HG03064 (cell line): ENCODE results near the gene ROCK2.
"Not testable (repeated sequence)": the region's sequence is repeated elsewhere in the genome, so short reads cannot be mapped to it uniquely, and the experiment has no call there.

Experiments
- ATAC-seq: cut with Tn5 transposase; IDR thresholded peaks from one replicate; pipeline ENCODE4 v1.9.1; 2021; ENCODE audit warnings: low read depth; ENCODE audit not compliant: unreplicated experiment

The ROCK2 gene

DNA sequence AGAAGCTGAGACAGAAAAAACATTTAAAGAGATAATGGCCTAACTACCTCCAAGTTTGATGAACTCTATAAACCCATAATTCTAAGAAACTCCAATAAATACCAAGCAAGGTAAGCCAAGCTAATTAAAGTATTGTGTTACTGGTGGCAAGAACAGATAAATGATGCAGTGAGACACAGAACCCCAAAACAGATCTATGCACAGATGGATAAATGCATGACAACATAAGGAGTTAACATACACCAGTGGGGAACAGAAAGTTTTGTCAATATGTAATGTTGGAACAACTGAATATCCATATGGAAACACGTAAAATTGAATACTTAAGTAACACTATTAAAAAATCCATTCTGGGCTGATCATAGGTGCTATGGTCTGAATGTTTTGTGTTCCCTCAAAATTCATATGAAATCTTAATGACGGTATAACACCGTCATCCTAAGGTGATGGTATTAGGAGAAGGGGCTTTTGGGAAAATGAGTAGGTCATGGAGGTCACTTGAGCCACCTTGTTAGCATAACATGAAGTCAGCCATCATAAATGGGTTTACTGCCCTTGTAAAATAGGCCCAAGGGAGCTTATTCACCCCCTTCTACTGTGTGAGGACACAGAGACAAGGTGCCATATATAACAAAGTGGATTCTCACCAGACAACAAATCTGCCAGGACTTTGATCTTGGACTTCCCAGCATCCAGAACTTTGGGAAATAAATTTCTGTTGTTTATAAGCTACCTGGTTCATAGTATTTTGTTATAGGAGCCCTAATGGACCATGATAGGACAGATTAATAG is 102.8 kb downstream of the ROCK2 start:
- no peak for ATAC-seq

DNA sequence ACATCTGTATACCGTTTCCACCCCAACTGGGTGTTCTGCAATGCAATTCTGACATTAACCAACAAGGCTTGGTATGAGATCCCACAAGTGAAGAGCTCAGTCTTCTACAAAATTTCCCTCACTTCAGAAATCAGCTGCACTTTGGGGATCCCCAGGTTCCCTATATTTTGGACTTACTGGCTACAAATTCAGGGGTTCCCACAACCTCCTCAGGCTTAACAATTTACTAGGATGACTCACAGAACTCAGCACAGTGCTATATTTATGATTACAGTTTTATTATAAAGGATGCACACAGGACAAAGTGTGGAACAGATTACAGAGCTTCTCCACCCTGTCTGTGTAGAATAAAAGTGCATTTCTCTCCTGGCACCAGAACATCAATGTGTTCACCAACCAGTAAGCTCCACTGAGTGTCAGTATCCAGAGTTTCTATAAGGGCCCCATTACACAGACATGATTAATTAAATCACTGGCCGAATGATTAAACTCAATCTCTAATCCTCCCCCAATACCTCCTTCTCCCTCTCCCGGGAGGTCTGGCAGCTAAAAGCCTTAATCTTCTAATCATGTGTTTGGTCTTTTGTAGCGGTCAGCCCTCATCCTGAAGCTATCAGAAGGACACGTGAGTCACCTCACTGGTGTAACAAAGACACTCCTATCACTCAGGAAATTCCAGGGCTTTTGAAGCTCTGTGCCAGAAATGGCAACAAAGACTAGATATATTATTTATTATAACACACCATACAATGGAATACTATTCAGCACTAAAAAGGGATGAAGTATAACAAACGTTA is 104.6 kb downstream of the ROCK2 start:
- no peak for ATAC-seq

DNA sequence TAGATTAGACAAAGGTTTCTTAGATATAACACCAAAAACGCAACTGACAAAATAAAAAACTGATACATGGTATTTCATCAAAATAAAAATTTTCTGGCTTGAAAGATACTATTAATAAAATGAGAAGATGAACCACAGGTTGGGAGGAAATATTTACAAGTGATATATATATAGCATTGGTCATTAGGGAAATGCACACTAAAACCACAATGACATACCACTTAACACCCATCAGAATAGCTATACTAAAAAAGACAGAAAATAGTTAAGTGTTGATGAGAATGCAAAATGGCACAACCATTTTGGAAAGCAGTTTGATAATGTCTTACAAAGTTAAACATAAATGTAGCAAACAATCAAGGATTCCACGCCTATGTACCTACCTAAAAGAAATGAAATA is 105.3 kb downstream of the ROCK2 start:
- ATAC-seq: no peak

DNA sequence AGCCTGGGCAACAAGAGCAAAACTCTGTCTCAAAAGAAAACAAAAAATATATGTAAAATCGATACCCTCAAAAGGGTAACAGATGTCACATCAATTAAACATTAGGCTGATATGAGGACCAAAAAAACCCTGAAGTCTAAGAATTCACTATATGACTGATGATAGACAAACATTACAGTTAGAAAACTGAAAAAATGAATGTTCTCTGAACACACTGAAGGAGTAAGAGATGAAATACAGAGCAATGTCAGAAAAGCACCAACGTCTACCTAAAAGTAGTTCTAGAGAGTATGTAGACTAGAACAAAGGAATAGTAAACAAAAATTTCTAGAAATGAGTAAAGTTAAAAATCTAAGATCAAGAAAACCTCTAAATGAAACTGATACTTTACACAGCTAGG is 107.3 kb downstream of the ROCK2 start:
- no peak for ATAC-seq

DNA sequence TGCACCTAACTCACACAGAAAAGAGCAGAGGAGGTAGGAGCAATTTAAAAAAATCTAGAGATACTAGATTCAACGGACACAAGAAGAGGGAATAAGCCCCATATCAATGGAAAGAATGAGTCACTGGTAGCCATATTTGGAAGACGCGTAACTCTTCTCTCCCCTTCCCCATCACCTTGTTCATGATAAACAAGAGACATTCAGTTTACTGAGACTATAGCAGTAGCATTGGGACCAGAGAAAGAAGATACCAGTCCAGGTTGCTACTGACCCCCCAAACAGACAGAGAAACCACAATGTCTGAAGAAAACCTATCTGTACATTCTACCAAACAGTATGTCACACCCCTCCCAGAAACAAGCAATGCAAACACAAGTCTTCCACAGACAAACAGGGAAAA is 108.1 kb downstream of the ROCK2 start:
- ATAC-seq: no peak

DNA sequence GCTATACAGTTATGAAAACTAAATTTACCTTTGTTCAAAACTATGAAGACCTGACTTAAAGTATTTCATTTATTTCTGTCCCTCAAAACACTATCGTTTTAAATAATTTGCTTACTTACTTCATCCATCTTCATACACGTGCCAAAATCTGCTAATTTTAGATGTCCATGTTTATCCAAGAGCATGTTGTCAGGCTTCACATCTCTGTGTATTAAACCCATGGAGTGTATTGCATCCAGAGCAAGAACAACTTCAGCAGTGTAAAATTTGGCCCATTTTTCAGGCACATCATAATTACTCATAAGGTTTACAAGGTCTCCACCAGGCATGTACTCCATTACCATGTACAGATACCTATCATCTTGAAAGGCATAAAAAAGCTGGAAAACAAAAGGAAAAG is 108.9 kb downstream of the ROCK2 start:
- ATAC-seq: no peak

DNA sequence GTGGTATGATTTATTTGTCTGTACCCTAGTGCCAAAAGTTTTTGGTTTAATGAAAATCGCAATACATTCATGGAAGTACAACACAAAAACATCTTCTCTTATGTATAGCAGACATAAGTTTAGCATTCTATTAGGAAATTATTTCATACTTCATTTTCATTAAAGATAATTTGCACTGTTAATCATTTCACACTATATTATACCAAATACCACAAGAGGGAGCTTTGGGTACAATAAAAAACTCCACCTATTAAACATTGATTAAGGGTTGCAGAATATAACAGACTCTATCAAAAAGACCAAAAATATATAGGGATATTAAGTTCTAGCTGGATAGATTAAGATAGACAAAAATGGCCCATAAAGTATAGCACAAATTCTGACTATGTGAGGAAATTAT is 110.1 kb downstream of the ROCK2 start:
- no peak for ATAC-seq

DNA sequence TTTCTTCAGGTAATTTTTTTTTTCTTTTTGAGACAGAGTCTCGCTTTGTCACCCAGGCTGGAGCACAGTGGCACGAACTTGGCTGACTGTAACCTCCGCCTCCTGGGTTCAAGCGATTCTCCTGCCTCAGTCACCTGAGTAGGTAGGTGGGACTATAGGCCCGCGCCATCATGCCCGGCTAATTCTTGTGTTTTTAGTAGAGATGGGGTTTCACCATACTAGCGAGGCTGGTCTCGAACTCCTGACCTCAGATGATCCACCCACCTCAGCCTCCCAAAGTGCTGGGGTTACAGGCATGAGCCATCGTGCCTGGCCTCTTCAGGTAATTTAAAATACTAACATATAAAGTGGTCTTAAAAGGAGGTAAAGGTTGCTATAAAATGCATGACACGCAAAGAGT is 113.2 kb downstream of the ROCK2 start:
- ATAC-seq: not testable (repeated sequence)

DNA sequence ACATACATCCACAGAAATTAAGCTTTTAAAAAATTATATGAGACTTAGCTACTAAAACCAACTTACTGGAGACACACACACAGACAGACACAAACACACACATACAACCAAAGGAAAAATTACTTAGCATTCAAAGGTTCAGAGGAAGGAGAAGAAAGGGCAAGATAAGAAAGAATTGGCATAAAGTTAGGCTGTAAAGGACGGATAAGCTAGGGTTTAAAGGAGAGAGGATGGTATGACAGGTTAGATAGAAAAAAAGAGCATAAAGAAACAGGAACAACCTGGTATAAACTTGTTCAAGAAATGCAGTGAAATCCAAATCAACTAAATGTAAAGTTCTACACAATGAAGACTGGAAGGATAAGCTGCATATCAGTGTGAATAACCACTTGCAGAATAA is 115.7 kb downstream of the ROCK2 start:
- no peak for ATAC-seq

DNA sequence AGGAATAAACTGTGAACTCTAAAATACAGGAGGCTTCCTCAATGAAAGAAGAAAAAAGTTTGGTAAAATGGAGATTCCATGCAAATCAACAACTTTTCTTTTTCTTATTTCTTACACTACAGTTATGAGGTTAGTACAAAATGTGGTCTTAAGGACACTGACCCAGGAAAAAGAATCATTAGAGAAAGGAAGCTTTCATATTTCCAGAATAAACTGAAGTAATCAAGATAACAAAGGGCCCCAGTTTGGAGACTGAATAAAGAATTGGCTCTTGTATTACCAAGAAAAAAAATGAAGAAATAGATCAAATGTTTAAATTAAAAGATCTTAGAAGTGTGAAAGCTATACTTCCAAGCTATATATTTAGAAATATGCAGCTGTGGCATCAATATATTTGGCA is 116.8 kb downstream of the ROCK2 start:
- ATAC-seq: no peak

DNA sequence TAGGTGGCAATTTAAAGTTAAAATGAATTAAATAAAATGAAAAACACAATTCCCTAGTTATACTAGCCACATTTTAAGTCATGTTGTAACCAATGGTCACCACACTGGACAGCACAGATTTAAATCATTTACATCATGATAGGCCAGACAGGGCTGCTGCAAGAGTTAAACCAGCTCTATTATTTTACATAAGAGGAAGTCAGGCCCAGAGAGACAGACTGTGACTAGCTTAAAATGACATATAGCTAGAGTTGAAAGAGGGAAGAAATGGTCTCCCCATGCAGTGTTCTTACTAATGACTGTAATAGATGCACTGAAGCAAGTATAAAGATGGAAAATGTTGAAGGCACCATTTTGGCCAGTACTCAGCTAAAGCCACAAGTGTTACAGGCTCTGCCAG is 119.5 kb downstream of the ROCK2 start:
- no peak for ATAC-seq

DNA sequence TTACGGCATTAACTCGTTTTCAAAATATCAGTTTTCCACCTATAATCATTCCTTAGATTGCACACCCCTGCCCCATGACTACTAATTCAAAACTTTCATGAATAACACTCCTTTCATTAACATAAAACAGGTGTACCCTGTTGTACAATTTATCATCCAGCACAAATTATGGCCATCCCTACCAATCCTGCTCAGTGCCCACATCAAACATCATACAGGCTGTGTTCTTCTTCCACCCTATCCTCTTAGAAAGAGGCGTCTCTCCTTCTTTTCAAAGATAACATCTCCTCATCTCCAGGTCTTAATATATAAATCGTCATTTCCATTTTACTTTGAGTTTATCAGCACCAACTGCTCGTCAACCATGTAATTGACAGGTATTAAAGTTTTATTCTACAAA is 121.6 kb downstream of the ROCK2 start:
- ATAC-seq: no peak

DNA sequence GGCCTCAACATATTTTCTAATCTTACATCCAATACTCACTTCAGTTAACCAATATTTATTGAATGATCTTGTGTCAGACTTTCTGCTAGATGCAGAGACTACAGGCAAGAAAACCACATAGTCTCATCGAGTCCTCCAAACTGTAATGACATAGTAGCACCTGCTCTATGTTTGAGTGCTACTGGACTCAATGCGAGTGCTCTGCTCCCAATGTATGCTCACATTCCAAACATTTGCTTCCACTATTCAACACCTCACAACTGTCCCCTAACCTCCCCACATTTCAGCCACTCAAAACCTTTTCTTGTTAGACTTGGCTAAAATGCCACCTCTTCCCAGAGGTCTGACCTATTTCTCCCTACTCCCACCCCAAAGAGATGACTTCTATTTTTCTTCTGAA is 124.0 kb downstream of the ROCK2 start:
- ATAC-seq: no peak

DNA sequence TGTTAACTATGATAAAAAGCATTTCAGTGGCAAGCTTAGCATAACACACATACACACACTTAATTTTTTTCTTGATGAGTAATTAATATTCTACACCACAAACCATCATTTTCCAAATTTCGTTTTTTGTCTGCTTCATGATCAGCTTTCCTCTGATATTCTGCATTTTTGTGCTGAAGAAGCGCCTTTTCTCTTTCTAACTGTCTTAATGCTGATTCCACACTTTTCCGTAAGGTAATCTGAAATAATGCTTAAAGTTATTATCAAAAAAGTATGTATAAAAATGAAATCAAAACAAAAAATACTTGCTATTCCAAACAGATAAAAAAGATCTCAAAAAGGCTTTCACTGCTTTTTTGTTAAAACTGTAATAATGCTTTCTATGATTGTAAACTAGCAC is 129.0 kb downstream of the ROCK2 start:
- ATAC-seq: no peak

DNA sequence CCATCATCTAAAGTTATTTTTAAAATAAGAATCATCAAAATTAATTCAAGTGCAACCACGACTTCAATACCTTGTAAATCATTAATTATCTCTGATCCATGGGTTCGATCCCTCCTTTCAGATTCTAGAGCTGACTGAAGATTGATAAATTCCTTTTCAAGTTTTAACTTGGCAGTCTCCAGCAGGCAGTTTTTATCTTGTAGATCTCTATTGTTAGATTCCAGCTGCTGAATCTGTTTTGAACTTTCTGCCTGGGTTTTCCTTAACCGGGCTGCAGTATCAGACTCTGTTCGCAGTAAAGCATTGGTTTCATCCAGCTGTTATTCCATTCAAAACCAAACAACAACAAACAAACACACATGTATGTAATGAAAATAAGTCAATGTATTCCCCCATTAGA is 129.7 kb downstream of the ROCK2 start:
- ATAC-seq: no peak

DNA sequence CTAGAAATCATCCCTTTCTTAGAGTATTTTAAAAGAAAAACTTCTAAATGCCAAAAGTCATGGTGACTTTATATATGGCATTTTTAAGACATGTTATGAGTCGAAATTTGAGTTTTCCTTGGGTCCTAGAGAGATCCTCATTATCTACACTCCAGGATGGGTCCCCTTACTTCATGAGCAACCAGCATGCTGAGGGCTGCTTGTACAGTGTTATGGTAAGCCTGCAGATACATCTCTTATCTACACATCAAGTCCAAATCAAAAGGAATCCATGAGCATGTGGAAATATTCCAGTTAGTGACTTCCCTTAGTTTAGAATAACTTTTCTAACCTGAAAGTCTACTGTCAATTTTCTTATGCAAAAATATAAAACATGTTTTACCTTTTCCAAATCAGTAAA is 130.5 kb downstream of the ROCK2 start:
- ATAC-seq: no peak

DNA sequence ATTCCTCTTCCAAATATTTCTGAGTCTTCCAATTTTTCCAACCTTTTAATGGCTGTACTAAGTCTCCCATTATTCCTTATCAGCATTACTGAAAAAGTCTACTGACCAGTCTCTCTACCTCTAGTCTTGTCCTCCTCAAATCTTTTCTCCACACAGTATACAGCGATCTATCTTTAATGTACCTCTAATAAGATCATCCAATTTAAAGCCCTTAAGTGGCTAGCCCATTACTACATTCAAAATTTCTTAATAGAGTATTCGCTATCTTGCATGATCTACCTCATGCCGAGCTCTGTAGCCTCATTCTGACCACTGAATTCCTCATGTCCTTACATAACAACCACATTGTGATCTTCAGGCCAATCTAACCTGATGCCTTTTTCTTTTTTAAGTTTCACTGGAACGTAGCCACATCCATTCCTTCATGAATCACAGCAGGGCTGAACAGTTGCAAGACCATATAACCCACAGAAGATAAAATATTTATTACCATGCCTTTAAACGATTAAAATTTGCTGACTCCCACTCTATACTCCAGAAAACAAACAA is 131.3 kb downstream of the ROCK2 start:
- no peak for ATAC-seq

DNA sequence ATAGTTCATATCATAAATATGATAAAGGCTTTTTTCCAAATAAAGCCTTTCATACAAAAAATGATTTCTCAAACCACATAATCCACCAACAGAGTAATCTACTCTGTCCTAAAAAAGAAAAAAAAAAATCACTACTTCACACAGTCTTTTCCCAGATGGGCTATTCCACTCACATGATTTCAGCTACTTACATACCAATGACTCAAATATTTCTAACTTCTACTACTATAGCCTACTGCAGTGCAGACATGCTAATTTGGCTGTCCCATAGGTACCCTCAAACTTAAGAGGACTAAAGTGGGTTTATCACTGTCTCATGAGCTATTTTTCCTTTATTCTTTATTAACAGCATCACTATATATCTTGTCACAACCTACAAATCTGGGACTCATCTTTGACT is 131.8 kb downstream of the ROCK2 start:
- no peak for ATAC-seq

DNA sequence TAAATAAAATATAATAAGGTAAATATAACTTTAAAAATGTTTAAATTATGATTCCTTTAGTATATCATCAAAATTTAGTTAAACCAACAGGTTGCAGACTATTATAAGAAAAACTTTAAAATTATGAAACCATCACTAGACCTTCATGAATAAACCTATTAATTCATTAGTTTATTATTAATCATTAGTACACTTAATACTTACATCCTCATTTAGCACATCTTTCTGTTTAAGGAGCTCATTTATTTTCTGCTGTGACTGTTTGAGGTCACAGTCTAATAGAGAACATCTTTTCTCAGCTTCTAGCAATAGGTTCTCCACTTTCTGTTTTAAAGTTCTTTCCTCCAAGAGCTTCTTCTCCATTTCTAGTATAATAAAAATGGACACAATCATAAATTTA is 136.4 kb downstream of the ROCK2 start:
- no peak for ATAC-seq

DNA sequence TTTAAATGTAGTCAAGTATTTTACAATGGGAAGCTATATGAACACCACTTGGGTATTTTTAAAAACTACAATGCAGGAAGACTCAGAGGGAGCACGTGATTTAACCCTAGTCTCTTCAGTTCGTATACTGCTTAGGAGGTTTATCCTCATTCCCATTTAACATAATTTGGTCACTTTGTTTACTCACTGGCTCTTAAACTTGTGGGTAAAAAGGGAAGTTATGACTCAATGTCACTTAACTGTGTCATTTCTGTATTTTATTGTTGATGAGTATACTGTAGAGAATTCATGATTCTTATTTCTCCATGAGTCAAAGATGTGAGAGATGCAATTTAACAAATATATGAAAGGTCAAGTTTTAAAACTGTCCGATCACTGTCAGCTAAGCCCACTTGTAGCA is 141.0 kb downstream of the ROCK2 start:
- ATAC-seq: no peak

DNA sequence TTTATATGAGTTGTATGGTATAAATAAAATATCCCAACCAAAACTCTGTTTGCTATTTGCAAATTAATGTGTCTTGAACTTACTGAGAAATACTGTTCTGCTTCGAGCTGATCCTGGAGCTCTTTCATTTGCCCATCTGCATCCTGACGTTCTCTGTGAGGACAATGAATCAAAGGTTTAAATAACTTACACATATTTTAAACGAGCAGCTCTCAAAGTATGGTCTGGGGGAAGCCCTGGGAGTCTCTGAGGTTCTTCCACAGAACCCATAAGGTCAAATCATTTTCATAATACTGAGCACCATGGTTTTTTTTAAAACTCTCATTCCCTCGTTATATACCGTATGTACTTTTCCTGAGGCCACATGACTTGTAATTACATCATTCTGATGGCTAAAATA is 142.5 kb downstream of the ROCK2 start:
- ATAC-seq: no peak

DNA sequence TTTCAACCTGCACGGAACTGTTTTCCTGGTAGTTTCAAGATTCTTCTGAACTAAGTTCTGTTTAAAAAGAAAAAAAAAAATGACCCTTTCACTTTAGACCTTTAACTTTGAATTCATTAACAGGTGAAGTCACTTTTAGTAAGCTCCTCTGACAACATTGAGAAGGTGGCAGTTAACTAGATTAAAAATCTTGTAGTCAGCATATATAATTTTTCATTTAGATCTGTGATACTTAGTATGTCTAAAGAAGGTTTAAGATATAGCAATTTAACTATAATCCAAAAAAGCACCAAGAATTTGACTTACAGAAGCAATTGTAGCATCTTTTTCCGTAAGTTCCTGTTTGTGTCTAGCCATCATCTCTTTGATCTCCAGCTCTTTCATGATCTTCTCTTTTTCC is 143.8 kb downstream of the ROCK2 start:
- ATAC-seq: no peak
